Sigmoid colon (tissue), 4 donors: ENCODE data around the gene KLHL10.

Experiments
- CTCF ChIP-seq, 4 experiments: fragments of 450-650 bp in 3 of 4; fragments of 200-600 bp in 1 of 4; IDR thresholded peaks; one replicate each; pipeline ENCODE4 v1.5.1; 2016 to 2019; ENCODE audit warnings: antibody characterized with exemption in 4 of 4, mild to moderate bottlenecking in 3 of 4, moderate library complexity in 2 of 4
- EP300 ChIP-seq, 4 donors: sonication (generic); formaldehyde crosslinking; IDR thresholded peaks; one replicate each; pipeline ENCODE4 v1.6.1; 2017; ENCODE audit warnings: antibody characterized with exemption in 4 of 4
- POLR2A ChIP-seq, 2 donors: fragments of 450-650 bp; IDR thresholded peaks; one replicate each; pipeline ENCODE4 v1.6.1; 2016; ENCODE audit warnings: antibody characterized with exemption in 2 of 2, mild to moderate bottlenecking in 2 of 2, moderate library complexity in 2 of 2
- POLR2AphosphoS5 ChIP-seq, 4 donors: sonication (generic); formaldehyde crosslinking; IDR thresholded peaks; one replicate each; pipeline ENCODE4 v1.6.1; 2017; ENCODE audit warnings: antibody characterized with exemption in 4 of 4

GRCh38 chr17:41818024-41818423 lies 19.6 kb upstream of the KLHL10 start:
- TF ChIP-seq CTCF (IDR thresholded peaks at IDR 0.05), result no peak
- TF ChIP-seq POLR2A (IDR thresholded peaks at IDR 0.05), result no peak
- no peak for TF ChIP-seq EP300 (IDR thresholded peaks at IDR 0.05)
- no peak for TF ChIP-seq POLR2AphosphoS5 (IDR thresholded peaks at IDR 0.05)
